ENCODE measurements around the gene ZNF367. TPM values are rescaled to one million over a fixed set of nuclear protein-coding genes. Genes with fewer than 3 reads are reported as not detected.

Gene ZNF367
- total and polyA plus RNA-seq, 2 donors (not counting 1 experiment from before 2014, with no cell fraction given), result 0.66 to 2.2 TPM

GRCh38 chr9:96388144-96388543 is 30.0 kb downstream of the ZNF367 start:
- H2AFZ ChIP-seq (ENCODE audit: low read length), result no peak overlapping the region
- DNase-seq (ENCODE audit: low read depth in 2 of 2), result no peak
- no peak overlapping the region for H3K4me3 ChIP-seq (replicated peaks in 1 of 4; ENCODE audit: control extremely low read depth in 1 of 4, insufficient read depth in 1 of 4, low read depth in 3 of 4, low read length in 4 of 4)
- H3K4me2 ChIP-seq (ENCODE audit: extremely low read depth, insufficient read depth, low read length), result no peak overlapping the region
- TF ChIP-seq CTCF (conservative IDR thresholded peaks at IDR 0.05 in 1 of 2, IDR thresholded peaks at IDR 0.05 in 1 of 2; ENCODE audit: low read depth in 1 of 2, low read length in 2 of 2) (no peak), EZH2 (IDR thresholded peaks at IDR 0.05; ENCODE audit: low read length, missing control alignments) (no peak)
- no peak overlapping the region for H3K9ac ChIP-seq (ENCODE audit: insufficient read depth, low read length)
- no peaks in the 10 kb centered on the region for H3K36me3 ChIP-seq (ENCODE audit: control insufficient read depth, insufficient read depth, low read length)
- no peaks in the 10 kb centered on the region for H4K20me1 ChIP-seq (ENCODE audit: control insufficient read depth, extremely low read depth, insufficient read depth, low read length)
- H3K27me3 ChIP-seq (ENCODE audit: control insufficient read depth, insufficient read depth, low read length), result no peaks in the 10 kb centered on the region
- no peak overlapping the region for H3K27ac ChIP-seq (ENCODE audit: insufficient read depth, low read length)
- H3K4me1 ChIP-seq (ENCODE audit: control insufficient read depth, extremely low read depth, insufficient read depth, low read length), result no peaks in the 10 kb centered on the region
- H3K9me3 ChIP-seq (ENCODE audit: control insufficient read depth, insufficient read depth, low read depth, low read length), result no peaks in the 10 kb centered on the region
- H3K79me2 ChIP-seq (ENCODE audit: control insufficient read depth, insufficient read depth, low read length), result no peaks in the 10 kb centered on the region

- H3K36me3 ChIP-seq (ENCODE audit: control insufficient read depth, insufficient read depth, low read length), result no peaks in the 10 kb centered on the region
- no peaks in the 10 kb centered on the region for H3K27me3 ChIP-seq (ENCODE audit: control insufficient read depth, insufficient read depth, low read length)
- no peaks in the 10 kb centered on the region for H4K20me1 ChIP-seq (ENCODE audit: control insufficient read depth, extremely low read depth, insufficient read depth, low read length)
- H3K4me2 ChIP-seq (ENCODE audit: extremely low read depth, insufficient read depth, low read length), result no peak overlapping the region
- no peak overlapping the region for H2AFZ ChIP-seq (ENCODE audit: low read length)
- no peaks in the 10 kb centered on the region for H3K9me3 ChIP-seq (ENCODE audit: control insufficient read depth, insufficient read depth, low read depth, low read length)
- no peak overlapping the region for H3K27ac ChIP-seq (ENCODE audit: insufficient read depth, low read length)
- H3K4me3 ChIP-seq (replicated peaks in 1 of 4; ENCODE audit: control extremely low read depth in 1 of 4, insufficient read depth in 1 of 4, low read depth in 3 of 4, low read length in 4 of 4), result no peak overlapping the region
- DNase-seq (ENCODE audit: low read depth in 2 of 2), result no peak
- H3K79me2 ChIP-seq (ENCODE audit: control insufficient read depth, insufficient read depth, low read length), result peaks cover 2% of the 10 kb centered on the region
- no peak overlapping the region for H3K9ac ChIP-seq (ENCODE audit: insufficient read depth, low read length)
- TF ChIP-seq EZH2 (IDR thresholded peaks at IDR 0.05; ENCODE audit: low read length, missing control alignments) (no peak), CTCF (conservative IDR thresholded peaks at IDR 0.05 in 1 of 2, IDR thresholded peaks at IDR 0.05 in 1 of 2; ENCODE audit: low read depth in 1 of 2, low read length in 2 of 2) (no peak)
- H3K4me1 ChIP-seq (ENCODE audit: control insufficient read depth, extremely low read depth, insufficient read depth, low read length), result no peaks in the 10 kb centered on the region
Measured at GRCh38 chr9:96386157-96386556, 32.0 kb downstream of the ZNF367 start.

GRCh38 chr9:96383165-96383942 is 34.8 kb downstream of the ZNF367 start, which contains the start of gene SLC35D2:
Gene SLC35D2 (minus strand): TSS chr9:96383711. CDS start chr9:96383634, 77 bp downstream.
- H3K9ac ChIP-seq (ENCODE audit: insufficient read depth, low read length), result peak within 1 kb of the TSS; percentile 52
- H3K36me3 ChIP-seq (ENCODE audit: control insufficient read depth, insufficient read depth, low read length), result no peaks in the 10 kb centered on the region
- no peaks in the 10 kb centered on the region for H3K9me3 ChIP-seq (ENCODE audit: control insufficient read depth, insufficient read depth, low read depth, low read length)
- peak within 1 kb of the TSS; percentile 56 for H3K27ac ChIP-seq (ENCODE audit: insufficient read depth, low read length)
- H4K20me1 ChIP-seq (ENCODE audit: control insufficient read depth, extremely low read depth, insufficient read depth, low read length), result no peaks in the 10 kb centered on the region
- peak; percentile 54 to 60 for DNase-seq (ENCODE audit: low read depth in 2 of 2)
- peak within 1 kb of the TSS; percentile 64 to 83 (median 74) for H3K4me3 ChIP-seq (replicated peaks in 1 of 4; ENCODE audit: control extremely low read depth in 1 of 4, insufficient read depth in 1 of 4, low read depth in 3 of 4, low read length in 4 of 4)
- no peaks in the 10 kb centered on the region for H3K27me3 ChIP-seq (ENCODE audit: control insufficient read depth, insufficient read depth, low read length)
- TF ChIP-seq EZH2 (IDR thresholded peaks at IDR 0.05; ENCODE audit: low read length, missing control alignments) (no peak), CTCF (conservative IDR thresholded peaks at IDR 0.05 in 1 of 2, IDR thresholded peaks at IDR 0.05 in 1 of 2; ENCODE audit: low read depth in 1 of 2, low read length in 2 of 2) (no peak)
- peaks cover 6% of the 10 kb centered on the region for H3K79me2 ChIP-seq (ENCODE audit: control insufficient read depth, insufficient read depth, low read length)
- H2AFZ ChIP-seq (ENCODE audit: low read length), result peak within 1 kb of the TSS; percentile 79
- peak within 1 kb of the TSS; percentile 91 for H3K4me2 ChIP-seq (ENCODE audit: extremely low read depth, insufficient read depth, low read length)
- no peaks in the 10 kb centered on the region for H3K4me1 ChIP-seq (ENCODE audit: control insufficient read depth, extremely low read depth, insufficient read depth, low read length)
